GM12892 (cell line): ENCODE results near the gene RPL10.

Source experiments
- POLR2A ChIP-seq: IDR thresholded peaks from 2 replicates; pipeline ENCODE4 v1.6.1; 2011; ENCODE audit warnings: low read depth, low read length, control low read depth
- POLR2AphosphoS5 ChIP-seq: IDR thresholded peaks from 2 replicates; pipeline ENCODE4 v1.6.1; 2011; ENCODE audit warnings: low read depth, low read length, control low read depth
- TAF1 ChIP-seq: IDR thresholded peaks from 2 replicates; pipeline ENCODE4 v1.6.1; 2011; ENCODE audit warnings: low read depth, mild to moderate bottlenecking, control low read depth, low read length, borderline replicate concordance

DNA sequence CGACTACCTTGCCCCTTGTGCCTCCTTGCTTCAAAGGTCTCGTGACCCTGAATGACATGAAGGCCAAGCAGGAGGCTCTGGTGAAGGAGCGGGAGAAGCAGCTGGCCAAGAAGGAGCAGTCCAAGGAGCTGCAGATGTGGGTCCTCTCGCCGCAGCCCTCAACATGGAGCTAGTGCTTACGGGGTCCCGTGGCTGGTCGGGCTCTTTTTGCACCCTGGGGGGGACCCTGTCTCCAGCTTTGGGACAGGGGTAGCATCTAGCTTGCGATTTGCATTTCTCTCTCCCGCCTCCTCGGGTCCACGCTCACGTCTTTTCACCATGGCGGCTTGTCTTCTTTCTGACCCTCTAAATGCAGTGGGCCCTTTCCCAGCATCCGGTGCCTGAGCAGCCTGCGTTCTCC, 47.6 kb downstream of the RPL10 start:
- TF ChIP-seq POLR2A (no peak), POLR2AphosphoS5 (no peak), TAF1 (no peak)
